Sigmoid colon (tissue), 4 donors: ENCODE data around the gene LTBP1.

Source experiments
- CTCF ChIP-seq, 4 experiments: fragments of 450-650 bp in 3 of 4; fragments of 200-600 bp in 1 of 4; IDR thresholded peaks; one replicate each; pipeline ENCODE4 v1.5.1; 2016 to 2019; ENCODE audit warnings: antibody characterized with exemption in 4 of 4, mild to moderate bottlenecking in 3 of 4, moderate library complexity in 2 of 4
- EP300 ChIP-seq, 4 donors: sonication (generic); formaldehyde crosslinking; IDR thresholded peaks; one replicate each; pipeline ENCODE4 v1.6.1; 2017; ENCODE audit warnings: antibody characterized with exemption in 4 of 4
- POLR2A ChIP-seq, 2 donors: fragments of 450-650 bp; IDR thresholded peaks; one replicate each; pipeline ENCODE4 v1.6.1; 2016; ENCODE audit warnings: antibody characterized with exemption in 2 of 2, mild to moderate bottlenecking in 2 of 2, moderate library complexity in 2 of 2
- POLR2AphosphoS5 ChIP-seq, 4 donors: sonication (generic); formaldehyde crosslinking; IDR thresholded peaks; one replicate each; pipeline ENCODE4 v1.6.1; 2017; ENCODE audit warnings: antibody characterized with exemption in 4 of 4

DNA sequence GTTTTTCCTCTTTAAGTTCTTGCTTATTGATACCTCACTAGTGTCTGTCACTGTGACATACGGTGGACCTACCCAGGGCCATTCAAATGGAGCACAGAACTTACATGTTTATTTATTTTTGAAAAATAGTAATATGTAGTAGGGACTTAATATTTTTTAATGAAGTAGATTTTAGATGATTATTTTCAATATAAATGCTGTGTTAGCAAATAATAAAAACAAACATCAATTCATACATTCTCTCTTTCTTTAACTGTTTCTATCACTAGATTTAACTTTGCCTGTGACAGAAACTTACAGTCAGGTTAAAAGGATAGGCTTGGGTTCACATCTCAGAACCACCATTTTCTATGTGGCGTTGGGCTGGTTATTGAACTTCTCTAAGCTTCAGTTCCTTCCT is 345.3 kb downstream of the LTBP1 start:
- TF ChIP-seq POLR2A (IDR thresholded peaks at IDR 0.05) = no peak
- TF ChIP-seq CTCF (IDR thresholded peaks at IDR 0.05) = no peak
- TF ChIP-seq EP300 (IDR thresholded peaks at IDR 0.05) = no peak
- TF ChIP-seq POLR2AphosphoS5 (IDR thresholded peaks at IDR 0.05) = no peak
